ENCODE data around the gene NSD1. TPM values are rescaled to one million over a fixed set of nuclear protein-coding genes. Genes with fewer than 3 reads are reported as not detected.

Gene NSD1
- total and polyA plus RNA-seq, 2 of the 8 experiments (the other 6 are each of a cell fraction or from before 2014, with no cell fraction given) = 22.8 to 168 TPM

- Histone ChIP-seq H3K23ac (ENCODE audit: insufficient read length) (no peak overlapping the region), H2BK20ac (ENCODE audit: low read length) (no peak overlapping the region), H3K79me2 (ENCODE audit: control insufficient read depth in 1 of 2, insufficient read depth in 2 of 2, low read length in 2 of 2) (peaks cover 0 to 69% of the 10 kb centered on the region in 2 experiments; a peak in 3 of 4 replicates), H3K14ac (ENCODE audit: insufficient read length) (no peak overlapping the region), H3K56ac (replicated peaks; ENCODE audit: insufficient read length, low read depth, low read length) (no peak overlapping the region), H3K27me3 (replicated peaks in 1 of 4; ENCODE audit: control insufficient read depth in 3 of 4, extremely low read depth in 1 of 4, insufficient read depth in 3 of 4, low read length in 3 of 4) (no peaks in the 10 kb centered on the region), H3K9me3 (ENCODE audit: insufficient read depth in 2 of 2, low read depth in 1 of 2, low read length in 1 of 2) (no peaks in the 10 kb centered on the region), H3K4me2 (ENCODE audit: insufficient read depth in 1 of 2, low read depth in 2 of 2, low read length in 2 of 2) (no peak overlapping the region), H4K8ac (ENCODE audit: extremely low read depth, insufficient read depth, low read length) (no peak overlapping the region), H2BK5ac (ENCODE audit: low read depth, low read length) (no peak overlapping the region), H3K4me1 (replicated peaks in 1 of 4; ENCODE audit: control insufficient read depth in 3 of 4, insufficient read depth in 4 of 4, low read length in 3 of 4) (peaks cover 0 to 2% (median 0%) of the 10 kb centered on the region in 4 experiments; a peak in 1 of 7 replicates), H3K36me3 (ENCODE audit: control insufficient read depth in 2 of 4, insufficient read depth in 4 of 4, low read length in 3 of 4) (peaks cover 2 to 37% (median 17%) of the 10 kb centered on the region in 4 experiments; a peak in 7 of 8 replicates), H2AK5ac (ENCODE audit: low read depth, low read length) (no peak overlapping the region), H3K23me2 (ENCODE audit: low read depth, low read length) (no peaks in the 10 kb centered on the region), H3K27ac (ENCODE audit: low read depth, low read length) (no peak overlapping the region), H2BK12ac (ENCODE audit: low read depth, low read length) (no peak overlapping the region), H2AFZ (ENCODE audit: low read length) (no peak overlapping the region), H4K91ac (replicated peaks; ENCODE audit: insufficient read length, low read length) (no peak overlapping the region), H3K9ac (replicated peaks in 1 of 4; ENCODE audit: extremely low read depth in 1 of 4, low read depth in 3 of 4, low read length in 3 of 4) (no peak overlapping the region), H3K18ac (ENCODE audit: extremely low read depth, low read length) (no peak overlapping the region), H2BK120ac (replicated peaks; ENCODE audit: low read depth, low read length) (no peak overlapping the region), H4K20me1 (replicated peaks in 1 of 2; ENCODE audit: control insufficient read depth in 1 of 2, insufficient read depth in 2 of 2, low read length in 2 of 2) (peaks cover 2 to 3% of the 10 kb centered on the region in 2 experiments), H2BK15ac (ENCODE audit: low read length) (no peak overlapping the region), H3K4me3 (ENCODE audit: extremely low read depth in 1 of 4, insufficient read depth in 2 of 4, low read depth in 3 of 4, low read length in 4 of 4) (no peak overlapping the region), H3K79me1 (ENCODE audit: low read depth, low read length) (peaks cover 6% of the 10 kb centered on the region; the same call in 1 of the 2 replicates), H4K5ac (ENCODE audit: insufficient read length, low read depth, low read length) (no peak overlapping the region), H3K4ac (replicated peaks; ENCODE audit: insufficient read length, low read depth, low read length) (no peak overlapping the region)
- no peak for TF ChIP-seq CBX8 (IDR thresholded peaks at IDR 0.05; ENCODE audit: borderline replicate concordance, low read depth, low read length)
- TF ChIP-seq SUZ12 (IDR thresholded peaks at IDR 0.05; ENCODE audit: low read length) = no peak
- TF ChIP-seq ATF2 (IDR thresholded peaks at IDR 0.05; ENCODE audit: low read length) = no peak
- no peak for TF ChIP-seq CREB1 (IDR thresholded peaks at IDR 0.05)
- TF ChIP-seq SIN3A (conservative IDR thresholded peaks at IDR 0.05 in 1 of 2, IDR thresholded peaks at IDR 0.05 in 1 of 2; ENCODE audit: low read depth in 1 of 2, low read length in 2 of 2) = no peak
- no peak for TF ChIP-seq E2F6 (IDR thresholded peaks at IDR 0.05)
- TF ChIP-seq EZH2 (IDR thresholded peaks at IDR 0.05; ENCODE audit: low read depth, low read length, severe bottlenecking) = no peak
- DNase-seq (ENCODE audit: low read depth in 1 of 2, low spot score in 2 of 2) (no peak), FAIRE-seq (no peak)
- POLR2A ChIA-PET (ENCODE audit: partially characterized antibody) = interaction anchor here (0.6 to 1.9 kb wide), 6 partner anchors 23 to 102 kb away, joined by 3 to 7 read pairs (median 4); partner anchors contain the start of gene NSD1
- CTCF ChIA-PET (ENCODE audit: partially characterized antibody) = interaction anchor here (0.6 to 1.4 kb wide), 7 partner anchors 18 to 119 kb away, joined by 3 to 6 read pairs (median 4); no protein-coding TSS in a partner anchor
- WGBS, 2 experiments (ENCODE audit: extremely low coverage in 1 of 2, insufficient coverage in 1 of 2, insufficient read length in 1 of 2, insufficient replicate concordance in 2 of 2, low coverage in 1 of 2, low lambda C conversion rate in 2 of 2, missing lambda C conversion rate in 1 of 2) = 96% methylated on average over 4 of the region's 4 CpGs; no CpG with 5 or more reads in 1 of the 2 experiments
These were observed 99.6 kb downstream of the NSD1 start for GRCh38 chr5:177233206-177233605.
